ENCODE measurements around the gene YJU2. TPM values are rescaled to one million over a fixed set of nuclear protein-coding genes. Genes with fewer than 3 reads are reported as not detected.

Gene YJU2
- total and polyA plus RNA-seq, 2 of the 13 experiments (the other 11 are each of a cell fraction or from before 2014, with no cell fraction given), result 9.3 to 17.9 TPM

GRCh38 chr19:4318460-4318859 is 71.6 kb downstream of the YJU2 start:
- H3K27me3 ChIP-seq (ENCODE audit: control insufficient read depth in 1 of 2, insufficient read depth in 2 of 2, low read length in 2 of 2), result 0 out of 5 replicates have a peak, but pooled peaks cover 0 to 1% of the 10 kb centered on the region in 2 experiments
- no peak overlapping the region for H2AFZ ChIP-seq (ENCODE audit: low read length)
- no peak overlapping the region for H3K4me2 ChIP-seq (ENCODE audit: low read depth, low read length)
- no peaks in the 10 kb centered on the region for H3K9me3 ChIP-seq (ENCODE audit: low read length)
- no peaks in the 10 kb centered on the region for H4K20me1 ChIP-seq (ENCODE audit: insufficient read depth, low read length)
- 48% methylated on average over 7 of the region's 7 CpGs for WGBS (ENCODE audit: low lambda C conversion rate)
- ChIA-PET POLR2A (interaction anchor here (3.0 kb wide), 1 partner anchor 8 kb away, joined by 17 read pairs; no protein-coding TSS in a partner anchor), CTCF (ENCODE audit: low intra/inter-chr PET ratio, low total read pairs) (no interaction called here)
- H3K36me3 ChIP-seq (replicated peaks in 1 of 2; ENCODE audit: control insufficient read depth in 1 of 2, insufficient read depth in 2 of 2, low read length in 2 of 2), result no peaks in the 10 kb centered on the region
- in situ Hi-C loops (cut with HindIII; ENCODE audit: extremely low pct_ligation_motif_present, low pct_unique_long_range_greater_than_20kb), result no loop called here
- H3K27ac ChIP-seq (ENCODE audit: extremely low read length, insufficient read depth, low read length), result no peak overlapping the region
- intact Hi-C loops (cut with micrococcal nuclease; ENCODE audit: unreplicated experiment), result no loop called here
- ATAC-seq, result no peak
- peaks cover 14% of the 10 kb centered on the region for H3K4me1 ChIP-seq (ENCODE audit: insufficient read depth, low read length)
- no peak overlapping the region for H3K4me3 ChIP-seq (replicated peaks in 1 of 3; ENCODE audit: insufficient read depth in 1 of 3, low read depth in 2 of 3, low read length in 3 of 3)
- H3K79me2 ChIP-seq (ENCODE audit: insufficient read depth, low read length), result no peaks in the 10 kb centered on the region
- TF ChIP-seq KDM4B (CRISPR knock-in tag; IDR thresholded peaks at IDR 0.05), result no peak
- no peak for TF ChIP-seq HCFC1 (IDR thresholded peaks at IDR 0.05; ENCODE audit: low read depth, low read length)
- TF ChIP-seq MTF1 (CRISPR knock-in tag; IDR thresholded peaks at IDR 0.05), result no peak
- no peak for TF ChIP-seq CHCHD3 (CRISPR knock-in tag; IDR thresholded peaks at IDR 0.05)
- no peak for TF ChIP-seq LRRFIP1 (CRISPR knock-in tag; conservative IDR thresholded peaks at IDR 0.05)
- no peak for TF ChIP-seq ZBTB34 (CRISPR knock-in tag; IDR thresholded peaks at IDR 0.05)
- TF ChIP-seq EHMT2 (IDR thresholded peaks at IDR 0.05; ENCODE audit: borderline replicate concordance, low read depth, low read length), result no peak
- no peak for TF ChIP-seq RCOR2 (CRISPR knock-in tag; IDR thresholded peaks at IDR 0.05)
- no peak for TF ChIP-seq ZNF790 (CRISPR knock-in tag; IDR thresholded peaks at IDR 0.05; ENCODE audit: borderline replicate concordance)
- TF ChIP-seq NR0B2 (CRISPR knock-in tag; IDR thresholded peaks at IDR 0.05), result no peak
- TF ChIP-seq ZNF260 (CRISPR knock-in tag; IDR thresholded peaks at IDR 0.05; ENCODE audit: borderline replicate concordance, low read depth), result no peak
- no peak for TF ChIP-seq ZNF362 (CRISPR knock-in tag; IDR thresholded peaks at IDR 0.05; ENCODE audit: borderline replicate concordance)
- TF ChIP-seq ZBTB10 (CRISPR knock-in tag; IDR thresholded peaks at IDR 0.05; ENCODE audit: borderline replicate concordance), result no peak
- no peak for TF ChIP-seq SAP130 (CRISPR knock-in tag; IDR thresholded peaks at IDR 0.05; ENCODE audit: low read depth)
- BruUV-seq (replicated peaks), result no TSS peak
- no peak overlapping the region for H3K9ac ChIP-seq (ENCODE audit: insufficient read depth, low read depth, low read length)
- no peak for DNase-seq (ENCODE audit: low spot score)
- no peak for FAIRE-seq
